Activated CD8-positive, alpha-beta memory T cell treated with anti-CD3 and anti-CD28 coated beads for 36 hours (primary cell): ENCODE results near the gene CDKAL1. TPM values are rescaled to one million over a fixed set of nuclear protein-coding genes. Genes with fewer than 3 reads are reported as not detected.
"Not testable (repeated sequence)": the region's sequence is repeated elsewhere in the genome, so short reads cannot be mapped to it uniquely, and the experiment has no call there.

Experiments used
- CTCF ChIA-PET: fragments of 350-600 bp; sonication (Branson Sonifier 250); formaldehyde crosslinking; loops from one replicate; lab custom pipeline; 2021; ENCODE audit warnings: antibody characterized with exemption; lab: Charles Lee
- POLR2A ChIA-PET: fragments of 350-600 bp; sonication (Branson Sonifier 250); formaldehyde crosslinking; loops from one replicate; lab custom pipeline; 2021; ENCODE audit warnings: antibody characterized with exemption; lab: Charles Lee
- total RNA-seq, 2 experiments: library from RNA; stranded (reverse); gene quantifications; one replicate each; pipeline ENCODE4 v1.2.3, GENCODE V29; 2021

CDKAL1 gene
- total RNA-seq, 2 experiments from 2014 or later, result 26.2 to 27.5 TPM

DNA sequence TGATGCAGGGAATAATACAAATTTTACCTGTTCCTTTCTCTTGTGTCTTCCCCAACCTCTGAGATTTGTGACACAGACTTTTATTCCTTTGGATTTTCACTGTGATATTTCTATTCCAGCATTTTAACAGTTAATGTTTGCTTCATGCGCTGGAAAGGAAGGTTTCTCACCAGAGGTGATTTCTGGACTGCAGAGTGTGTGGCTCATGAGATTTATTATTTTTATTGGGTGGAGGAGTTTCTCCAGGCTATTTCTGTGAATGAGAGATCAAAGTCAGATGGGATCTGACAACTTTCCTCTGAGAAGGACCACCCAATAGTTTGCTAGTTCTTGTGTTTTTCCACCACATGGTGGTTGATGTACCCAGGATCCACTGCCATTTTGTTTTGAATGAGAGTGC, 377.5 kb downstream of the CDKAL1 start:
- CTCF ChIA-PET, result no interaction called here
- POLR2A ChIA-PET, result no interaction called here

DNA sequence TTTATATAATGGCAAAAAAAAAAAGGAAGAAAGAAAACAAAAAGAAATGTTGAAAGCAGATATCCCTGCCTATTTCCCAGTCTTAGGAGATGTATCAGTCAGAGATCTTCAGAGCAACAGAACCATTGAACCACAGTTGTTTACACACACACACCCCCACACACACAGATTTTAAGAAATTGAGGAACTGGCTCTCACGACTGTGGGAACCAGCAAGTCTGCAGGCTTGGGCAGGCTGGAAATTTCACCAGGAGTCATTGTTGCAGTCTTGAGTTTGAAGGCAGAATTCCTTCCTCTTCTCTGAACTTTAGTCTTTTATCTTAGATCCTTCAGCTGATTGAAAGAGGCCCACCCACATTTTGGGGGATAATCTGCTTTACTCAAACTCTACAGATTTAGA, 380.9 kb downstream of the CDKAL1 start:
- ChIA-PET POLR2A (no interaction called here), CTCF (no interaction called here)

DNA sequence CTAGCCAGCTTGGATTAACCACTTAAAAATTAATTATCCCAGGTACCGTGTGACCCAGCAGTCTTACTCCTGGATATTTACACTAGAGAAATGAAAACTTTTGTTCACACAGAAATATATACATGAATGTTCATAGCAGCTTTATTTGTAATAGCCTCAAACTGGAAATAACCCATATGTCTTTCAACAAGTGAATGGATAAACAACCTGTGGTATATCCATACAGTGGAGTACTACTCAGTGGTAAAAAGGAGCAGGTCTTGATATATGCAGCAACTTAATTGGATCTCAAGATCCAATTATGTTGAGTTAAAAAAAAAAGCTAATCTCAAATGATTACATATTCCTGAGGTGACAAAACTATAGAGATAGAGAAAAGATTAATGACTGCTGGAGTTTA, 381.4 kb downstream of the CDKAL1 start:
- ChIA-PET CTCF (no interaction called here), POLR2A (no interaction called here)

DNA sequence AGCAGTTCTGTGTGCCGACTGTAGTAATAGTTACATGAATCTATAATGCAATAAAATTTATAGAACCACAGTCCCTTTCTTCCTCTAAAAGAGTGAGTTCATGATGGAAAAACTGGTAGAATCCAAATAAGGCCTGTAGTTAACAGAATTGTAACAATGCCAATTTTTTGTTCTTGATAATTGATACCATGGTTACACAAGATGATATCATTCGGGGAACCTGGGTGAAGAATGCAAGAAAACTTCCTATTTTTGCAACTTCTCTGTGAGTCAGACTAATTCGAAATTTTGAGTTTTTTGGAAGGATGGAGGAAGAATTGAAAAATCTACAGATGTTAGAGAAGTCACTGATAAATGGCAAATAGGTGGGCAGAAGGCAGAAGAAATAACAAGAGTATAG, 381.8 kb downstream of the CDKAL1 start:
- POLR2A ChIA-PET, result no interaction called here
- CTCF ChIA-PET, result no interaction called here

DNA sequence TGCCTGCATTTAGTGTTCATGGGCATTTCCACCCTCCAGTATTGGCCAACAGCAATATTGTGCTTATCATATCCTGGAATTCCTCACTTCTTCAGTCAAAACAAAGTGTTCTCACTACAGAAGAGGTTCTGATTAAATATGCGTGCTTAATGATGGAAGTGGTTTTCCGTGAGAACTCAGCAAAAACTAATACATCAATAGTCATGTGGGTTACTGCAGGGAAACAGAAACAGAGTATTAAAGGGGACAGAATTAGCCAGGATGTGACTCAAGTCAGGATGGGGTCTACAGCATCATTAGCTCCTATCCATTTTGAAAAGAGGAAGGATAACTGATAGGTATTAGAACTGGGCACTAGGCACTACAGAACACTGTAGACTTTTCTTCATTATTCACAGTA, 384.6 kb downstream of the CDKAL1 start:
- CTCF ChIA-PET, result interaction anchor here (0.5 kb wide), 1 partner anchor 28 kb away, joined by 3 read pairs; no protein-coding TSS in a partner anchor
- POLR2A ChIA-PET, result no interaction called here

DNA sequence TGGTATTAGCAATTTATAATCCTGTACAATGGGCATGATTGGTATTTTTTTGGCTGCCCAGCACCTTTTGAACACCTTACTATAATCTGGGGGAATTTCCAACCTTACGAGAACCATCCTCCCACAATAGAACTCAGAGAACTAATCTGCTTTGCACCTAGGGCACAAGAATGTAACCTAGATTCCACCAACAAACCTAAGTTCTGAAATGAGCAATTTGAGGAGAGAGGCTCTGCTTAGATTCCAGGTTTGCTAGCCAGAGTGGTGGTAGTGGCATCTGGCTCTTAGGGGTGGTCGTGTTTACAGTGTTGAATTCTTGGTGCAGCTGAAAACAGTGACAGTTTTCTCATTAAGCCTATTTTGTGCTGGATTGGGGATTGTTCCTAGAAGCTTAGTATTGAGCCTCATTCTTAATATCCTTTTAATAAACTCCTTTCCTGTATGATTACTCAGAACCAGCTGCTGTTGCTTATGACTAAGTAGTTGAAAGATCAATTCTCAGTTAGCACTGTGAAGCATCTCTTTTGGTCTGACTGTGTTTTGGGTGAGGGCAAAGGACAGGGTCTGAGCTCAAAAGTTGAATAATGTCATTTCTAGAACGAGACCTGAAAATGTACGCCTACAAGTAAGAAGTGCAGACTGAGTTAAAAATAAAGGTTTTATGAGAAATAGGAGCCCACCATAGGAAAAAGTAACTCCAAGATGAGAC, 385.6 kb downstream of the CDKAL1 start:
- CTCF ChIA-PET, result interaction anchor here (1.4 kb wide), 1 partner anchor 43 kb away, joined by 5 read pairs; no protein-coding TSS in a partner anchor
- POLR2A ChIA-PET, result interaction anchor here (1.0 kb wide), 1 partner anchor 42 kb away, joined by 5 read pairs; no protein-coding TSS in a partner anchor

DNA sequence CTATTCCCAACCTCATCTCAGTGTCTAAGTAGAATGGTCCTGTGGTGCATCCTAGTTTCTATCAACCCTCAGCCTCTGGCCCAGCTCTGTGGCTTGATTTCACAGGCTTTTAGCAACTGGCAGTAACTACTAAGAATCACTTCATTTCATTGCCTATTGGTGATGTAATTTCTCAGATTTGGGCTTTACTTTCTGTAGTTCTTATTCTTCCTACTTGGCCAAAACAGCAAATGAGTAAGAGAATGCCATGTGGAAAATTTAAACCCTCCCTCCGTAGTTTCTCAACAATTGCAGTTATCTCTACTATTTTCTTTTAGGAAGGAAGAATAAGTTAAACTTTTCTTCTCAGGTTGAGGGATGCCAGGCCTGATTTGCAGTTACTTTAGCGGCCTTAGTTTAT, 387.3 kb downstream of the CDKAL1 start:
- ChIA-PET CTCF (no interaction called here), POLR2A (no interaction called here)

DNA sequence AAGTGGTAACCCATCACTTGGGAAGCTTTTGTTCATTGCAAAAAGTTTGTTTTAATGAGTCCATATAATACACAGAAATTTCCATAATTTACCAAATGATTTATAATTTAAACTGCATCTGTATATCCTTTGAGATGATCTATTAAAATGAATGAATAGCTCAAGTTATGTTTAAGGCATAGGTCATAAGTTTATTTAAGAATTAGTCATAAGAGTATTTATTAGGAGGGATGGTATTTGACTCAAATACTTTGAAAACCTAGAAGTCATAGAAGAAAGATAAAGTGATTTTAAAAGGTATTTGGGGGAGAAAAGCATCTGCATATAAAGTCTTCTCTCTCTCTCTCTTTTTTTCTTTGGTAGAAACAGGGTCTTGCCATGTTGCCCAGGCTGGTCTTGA, 388.5 kb downstream of the CDKAL1 start:
- POLR2A ChIA-PET, result no interaction called here

DNA sequence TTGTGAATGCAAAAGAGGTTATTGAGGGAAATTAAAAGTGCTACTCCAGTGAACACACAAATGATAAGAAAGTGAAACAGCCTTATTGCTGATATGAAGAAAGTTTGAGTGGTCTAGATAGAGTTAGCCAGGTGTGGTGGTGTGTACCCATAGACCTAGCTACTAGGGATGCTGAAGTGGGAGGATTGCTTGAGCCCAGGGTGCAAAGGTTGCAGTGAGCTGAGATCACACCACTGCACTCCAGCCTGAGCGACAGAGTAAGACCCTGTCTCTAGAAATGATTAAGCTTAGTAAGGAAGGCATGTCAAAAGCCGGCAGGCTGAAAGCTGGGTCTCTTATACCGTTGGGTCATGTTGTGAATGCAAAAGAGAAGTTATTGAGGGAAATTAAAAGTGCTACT, 389.8 kb downstream of the CDKAL1 start:
- CTCF ChIA-PET, POLR2A ChIA-PET: not testable (repeated sequence)

More for the DNA sequence above, 388.5 kb downstream of the CDKAL1 start:
- CTCF ChIA-PET, result no interaction called here

DNA sequence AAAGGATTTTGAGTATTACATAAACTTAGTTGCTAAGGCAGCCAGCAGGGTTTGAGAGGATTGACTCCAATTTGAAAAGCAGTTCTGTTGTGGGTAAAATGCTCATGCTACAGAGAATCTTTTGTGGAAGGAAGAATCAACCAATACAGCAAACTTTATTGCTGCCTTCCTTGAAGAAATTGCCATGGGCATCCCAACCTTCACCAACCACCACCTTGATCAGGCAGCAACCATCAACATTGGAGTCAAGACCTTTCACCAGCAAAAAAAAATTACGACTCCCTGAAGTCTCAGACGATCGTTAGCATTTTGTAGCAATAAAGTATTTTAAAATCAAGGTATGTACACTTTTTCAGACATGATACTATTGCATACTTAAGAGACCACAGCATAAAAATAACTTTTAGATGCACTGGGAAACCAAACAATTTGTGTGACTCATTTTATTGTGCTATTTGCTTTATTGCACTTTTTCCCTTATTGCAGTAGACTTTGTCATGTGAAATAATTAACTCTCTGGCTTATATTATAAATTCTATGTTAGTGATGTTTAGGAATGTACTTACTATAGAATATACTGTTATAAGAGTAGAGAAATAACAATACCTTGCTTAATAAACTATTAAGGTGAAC, 390.8 kb downstream of the CDKAL1 start:
- ChIA-PET POLR2A (no interaction called here), CTCF (no interaction called here)

DNA sequence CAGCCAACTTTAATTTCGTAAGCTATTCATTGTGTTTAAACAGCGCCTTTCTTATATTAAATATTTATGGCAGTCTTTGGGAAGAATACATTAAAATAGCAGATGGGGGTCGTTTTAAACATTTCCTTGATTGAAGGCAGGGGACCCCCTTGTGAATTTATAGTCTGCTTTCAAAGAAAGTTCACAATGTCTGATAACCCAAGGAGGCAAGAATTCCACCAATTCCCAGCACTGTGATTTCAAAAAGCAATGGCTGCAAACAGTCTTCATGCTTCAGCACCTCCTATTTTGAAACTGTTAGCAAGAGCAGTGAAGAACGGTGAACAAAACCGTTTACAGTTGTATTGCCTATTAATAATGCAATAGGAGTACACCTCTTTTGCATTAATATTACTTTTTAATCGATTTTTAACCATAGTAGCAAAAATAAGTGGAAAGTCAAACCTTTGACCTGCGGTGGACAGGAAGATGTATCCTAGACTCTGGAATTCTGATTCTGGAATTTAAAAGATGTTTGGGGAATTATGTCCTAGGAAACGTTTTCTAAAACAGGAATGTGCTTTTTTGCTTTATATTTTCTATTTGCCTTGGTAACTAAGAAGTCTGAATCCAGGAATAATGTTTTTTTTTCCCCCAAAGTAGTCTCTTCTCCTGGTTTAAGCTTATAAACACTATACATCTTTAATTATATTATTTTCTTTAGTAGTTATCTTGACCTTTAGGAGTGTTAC, 393.0 kb downstream of the CDKAL1 start:
- ChIA-PET POLR2A (no interaction called here), CTCF (no interaction called here)

DNA sequence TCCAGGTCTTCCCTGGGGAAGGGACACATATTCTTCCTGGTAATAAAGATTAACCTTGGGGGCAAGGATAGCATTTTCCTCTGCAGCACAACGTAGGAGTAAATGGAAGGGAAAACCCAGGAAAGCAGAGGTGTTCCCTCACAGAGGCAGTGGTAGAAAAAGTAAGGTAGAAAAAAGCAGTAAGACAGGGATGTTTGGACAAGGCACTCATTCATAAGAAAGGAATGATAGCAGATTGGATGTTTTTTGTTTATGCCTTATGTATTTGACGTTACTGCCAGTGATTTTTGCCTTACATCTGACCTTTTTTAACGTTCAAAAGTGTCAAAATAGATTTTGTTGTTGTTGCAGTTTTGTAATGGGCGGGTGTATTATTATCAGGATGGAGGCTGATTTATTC, 395.0 kb downstream of the CDKAL1 start:
- CTCF ChIA-PET, result no interaction called here
- POLR2A ChIA-PET, result no interaction called here

DNA sequence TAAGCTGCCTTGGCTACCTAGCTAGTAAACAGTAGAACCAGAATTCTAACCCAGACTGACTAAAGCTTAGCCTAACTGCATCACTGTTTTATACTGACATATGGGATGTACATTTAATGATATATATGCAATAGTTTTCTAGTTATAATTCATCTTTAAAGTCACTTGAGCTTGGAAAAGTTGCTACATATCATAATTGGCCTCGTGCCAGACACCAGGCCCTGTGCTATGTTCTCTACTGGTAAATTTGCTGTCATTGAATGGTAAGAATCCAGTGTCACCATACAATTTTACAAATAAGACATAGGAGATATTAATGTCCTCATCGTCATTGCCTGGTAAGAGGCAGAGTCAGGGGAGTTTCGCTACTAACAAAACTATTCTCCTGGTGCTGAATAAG, 396.8 kb downstream of the CDKAL1 start:
- POLR2A ChIA-PET, result no interaction called here

DNA sequence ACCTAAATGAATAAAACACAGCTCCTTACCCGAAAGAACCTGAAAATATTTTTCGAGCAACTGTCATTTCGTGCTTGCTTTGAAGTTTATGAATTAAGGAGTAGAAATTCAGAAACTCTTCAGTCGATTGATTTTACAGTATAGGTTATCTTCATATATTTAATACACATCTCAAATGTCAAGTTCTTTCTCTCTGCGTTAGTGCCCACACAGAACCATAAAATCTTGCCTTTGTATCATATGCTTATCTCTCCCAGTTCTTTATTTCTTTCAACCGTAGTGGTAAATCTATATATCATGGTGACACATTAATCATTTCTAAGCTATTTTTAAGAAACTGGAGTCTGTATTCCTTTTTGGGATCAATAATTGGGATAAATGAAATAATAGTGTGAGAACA, 397.5 kb downstream of the CDKAL1 start:
- POLR2A ChIA-PET, result no interaction called here
- CTCF ChIA-PET, result no interaction called here

More for the DNA sequence above, 396.8 kb downstream of the CDKAL1 start:
- CTCF ChIA-PET, result no interaction called here

DNA sequence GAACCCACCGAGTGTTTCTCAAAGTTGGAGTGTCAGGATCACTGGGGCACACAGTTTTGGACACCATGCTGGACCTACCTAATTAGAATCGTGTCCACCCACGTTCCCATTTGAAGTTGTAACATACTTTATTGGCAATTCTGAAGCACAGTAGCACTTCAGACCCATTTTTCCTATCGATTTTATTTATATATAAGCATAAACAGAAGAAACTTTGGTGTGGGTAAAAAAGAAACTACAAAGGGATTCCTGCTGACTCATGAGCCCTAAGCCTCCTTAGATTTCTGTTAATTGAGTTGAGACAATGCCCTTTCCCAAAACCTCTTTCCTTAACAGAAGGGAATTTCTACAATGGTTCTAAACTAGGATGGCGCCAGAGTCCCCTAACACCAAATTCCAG, 398.0 kb downstream of the CDKAL1 start:
- ChIA-PET CTCF (no interaction called here), POLR2A (no interaction called here)

DNA sequence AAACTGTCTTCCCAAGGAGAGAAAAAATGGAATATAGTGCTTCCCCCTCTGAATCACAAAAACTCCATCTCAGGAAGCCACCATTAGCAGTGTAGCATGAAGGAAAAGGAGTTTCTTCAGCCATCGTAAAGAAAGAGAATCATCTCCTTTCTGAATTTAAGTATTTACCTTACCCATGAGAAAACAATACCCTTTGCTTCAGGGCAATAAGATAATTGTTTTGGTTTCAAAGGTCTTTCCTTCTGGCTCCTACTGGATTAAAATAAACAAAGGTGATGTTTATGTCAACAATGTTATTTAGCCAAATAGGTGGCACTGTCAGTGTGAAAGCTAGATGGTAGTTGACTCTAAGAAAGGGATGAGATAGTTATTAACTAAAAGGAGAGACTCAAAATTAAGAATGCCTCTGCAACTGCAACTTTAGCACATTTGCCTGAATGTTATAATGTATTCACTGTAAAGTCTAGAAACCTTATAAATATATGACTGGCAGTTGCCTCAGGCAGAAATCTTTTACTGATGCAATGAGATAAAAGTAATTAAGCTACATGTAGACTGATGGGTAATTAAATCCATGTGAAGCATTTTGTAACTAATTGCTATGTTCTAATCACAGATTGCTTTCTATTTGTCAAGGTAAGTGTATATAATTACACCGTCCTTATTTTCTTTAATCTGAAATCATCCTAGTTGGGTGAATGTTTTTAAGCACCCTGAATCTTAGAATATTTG, 399.0 kb downstream of the CDKAL1 start:
- CTCF ChIA-PET, result no interaction called here
- POLR2A ChIA-PET, result no interaction called here

DNA sequence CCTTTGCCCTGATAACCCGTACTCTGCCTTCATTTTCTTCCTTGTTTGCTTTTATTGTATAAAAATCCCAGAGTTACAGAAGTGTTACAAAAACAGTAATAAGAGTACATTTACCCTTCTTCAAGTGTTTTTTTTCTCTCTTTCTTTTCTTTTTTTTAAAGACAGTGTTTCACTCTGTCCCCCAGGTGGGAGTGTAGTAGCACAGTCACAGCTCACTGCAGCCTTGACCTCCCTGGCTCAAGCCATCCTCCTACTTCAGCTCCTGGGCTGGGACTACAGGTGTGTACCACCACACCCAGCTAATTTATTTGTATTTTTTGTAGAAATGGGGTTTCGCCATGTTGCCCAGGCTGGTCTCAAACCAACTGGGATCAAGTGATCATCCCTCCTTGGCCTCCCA, 402.7 kb downstream of the CDKAL1 start:
- CTCF ChIA-PET, result no interaction called here
- POLR2A ChIA-PET, result no interaction called here

DNA sequence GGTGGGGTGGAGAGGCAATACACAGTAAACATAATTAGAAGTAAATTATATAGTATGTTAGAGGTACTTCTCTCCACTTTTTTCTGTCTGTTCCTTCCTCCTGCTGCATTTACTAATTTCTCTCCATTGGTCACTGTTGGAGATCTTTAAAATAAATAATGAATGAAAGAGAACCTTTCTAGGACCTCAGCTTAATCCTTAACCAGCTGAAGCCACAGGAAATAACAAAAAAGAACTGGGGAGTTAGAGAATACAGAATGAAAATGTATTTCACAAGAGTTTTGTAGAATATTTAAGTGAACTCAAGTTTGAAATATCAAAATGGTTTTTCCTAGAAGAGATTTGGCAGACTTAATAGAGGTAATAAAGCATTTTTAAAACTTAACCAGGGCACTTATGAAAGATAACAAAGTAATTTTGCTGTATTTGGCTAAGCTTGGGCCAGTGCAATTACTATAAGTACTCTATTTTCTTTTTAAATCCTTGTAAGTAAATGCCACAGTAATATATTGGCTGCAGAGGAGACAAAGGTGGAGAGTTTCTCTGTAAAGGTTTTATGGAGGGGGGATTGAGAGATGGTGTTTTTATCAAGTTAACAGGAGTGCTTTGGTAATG, 405.0 kb downstream of the CDKAL1 start:
- POLR2A ChIA-PET, result no interaction called here
- CTCF ChIA-PET, result no interaction called here

DNA sequence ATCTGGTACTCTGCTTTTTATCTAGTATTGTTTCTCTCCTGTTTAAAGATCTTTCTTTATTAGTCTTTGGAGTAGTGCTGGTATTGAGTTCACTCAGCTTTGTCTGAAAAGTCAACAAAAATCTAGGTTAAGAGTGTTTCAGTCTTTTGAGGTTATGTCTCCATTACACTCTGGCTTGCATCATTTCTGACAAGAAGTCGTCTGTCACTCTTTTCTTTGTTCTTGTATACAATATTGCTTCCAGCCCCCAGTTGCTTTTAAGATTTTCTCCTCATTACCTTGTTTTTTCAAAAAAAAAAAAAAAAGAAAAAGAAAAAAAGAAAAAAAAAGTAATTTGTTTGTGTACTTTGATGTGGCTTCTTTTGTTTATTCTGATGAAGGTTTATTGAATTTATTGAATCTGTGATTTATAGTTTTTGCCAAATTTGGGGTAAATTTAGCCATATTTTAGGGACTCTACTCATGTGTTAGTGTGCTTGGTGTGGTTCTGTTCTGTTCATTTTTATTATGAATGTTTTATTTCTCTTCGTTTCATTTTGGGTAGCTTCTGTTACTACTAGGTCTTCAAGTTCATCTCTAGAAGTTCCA, 408.9 kb downstream of the CDKAL1 start:
- ChIA-PET CTCF (no interaction called here), POLR2A (interaction anchor here (0.7 kb wide), 1 partner anchor 322 kb away, joined by 6 read pairs; no protein-coding TSS in a partner anchor)
